ENCODE measurements around the gene LHFPL3.

- TF ChIP-seq RXRA (IDR thresholded peaks at IDR 0.05; ENCODE audit: borderline replicate concordance, low read depth) (no peak), REST (IDR thresholded peaks at IDR 0.05; ENCODE audit: low read depth, low read length) (no peak), MAX (IDR thresholded peaks at IDR 0.05; ENCODE audit: low read depth) (no peak)
Observed at GRCh38 chr7:104445393-104445792, 117.0 kb downstream of the LHFPL3 start.

Measured in SK-N-SH (cell line).